Ascending aorta (tissue), 2 donors: ENCODE measurements around the gene RNF152. TPM values are rescaled to one million over a fixed set of nuclear protein-coding genes. Genes with fewer than 3 reads are reported as not detected.

Experiments
- DNase-seq, 2 donors: peaks; one replicate each; pipeline ENCODE4 v3.0.0-alpha.2; 2019; ENCODE audit warnings: low spot score in 2 of 2
- H3K27ac ChIP-seq, 2 donors: fragments of 200-600 bp; sonication (generic); one replicate each; pipeline ENCODE4 v1.5.1; 2016 to 2017; ENCODE audit warnings: mild to moderate bottlenecking in 1 of 2
- H3K27me3 ChIP-seq: fragments of 200-600 bp; sonication (generic); one replicate; pipeline ENCODE4 v1.5.1; 2017
- H3K36me3 ChIP-seq, 2 donors: fragments of 200-600 bp; sonication (generic); one replicate each; pipeline ENCODE4 v1.5.1; 2016
- H3K4me1 ChIP-seq, 2 donors: fragments of 200-600 bp; sonication (generic); one replicate each; pipeline ENCODE4 v1.5.1; 2016 to 2017; ENCODE audit warnings: mild to moderate bottlenecking in 1 of 2
- H3K4me3 ChIP-seq, 2 donors: fragments of 200-600 bp; sonication (generic); one replicate each; pipeline ENCODE4 v1.5.1; 2016 to 2017; ENCODE audit warnings: mild to moderate bottlenecking in 1 of 2
- H3K9me3 ChIP-seq, 2 donors: fragments of 200-600 bp; sonication (generic); one replicate each; pipeline ENCODE4 v1.5.1; 2016
- intact Hi-C: fragments of 100-400 bp; cut with DNase I; formaldehyde crosslinking; loops from one replicate; pipeline ENCODE4 v1.15.1; 2023
- total RNA-seq: library from RNA; depleted of rRNA; stranded (reverse); fragments of >200 nt; gene quantifications from one replicate; pipeline ENCODE4 v1.1.0, GENCODE V29; 2016
- TF ChIP-seq, protein P1 (sequence below), 3 experiments: fragments of 200-600 bp in 2 of 3; fragments of 450-650 bp in 1 of 3; sonication (generic) in 2 of 3; IDR thresholded peaks; one replicate each; pipeline ENCODE4 v1.5.1; 2016 to 2019; ENCODE audit warnings: antibody characterized with exemption in 3 of 3, mild to moderate bottlenecking in 1 of 3, moderate library complexity in 1 of 3

RNF152 gene
- total RNA-seq, 1 donor from 2014 or later, result 9.6 TPM

DNA sequence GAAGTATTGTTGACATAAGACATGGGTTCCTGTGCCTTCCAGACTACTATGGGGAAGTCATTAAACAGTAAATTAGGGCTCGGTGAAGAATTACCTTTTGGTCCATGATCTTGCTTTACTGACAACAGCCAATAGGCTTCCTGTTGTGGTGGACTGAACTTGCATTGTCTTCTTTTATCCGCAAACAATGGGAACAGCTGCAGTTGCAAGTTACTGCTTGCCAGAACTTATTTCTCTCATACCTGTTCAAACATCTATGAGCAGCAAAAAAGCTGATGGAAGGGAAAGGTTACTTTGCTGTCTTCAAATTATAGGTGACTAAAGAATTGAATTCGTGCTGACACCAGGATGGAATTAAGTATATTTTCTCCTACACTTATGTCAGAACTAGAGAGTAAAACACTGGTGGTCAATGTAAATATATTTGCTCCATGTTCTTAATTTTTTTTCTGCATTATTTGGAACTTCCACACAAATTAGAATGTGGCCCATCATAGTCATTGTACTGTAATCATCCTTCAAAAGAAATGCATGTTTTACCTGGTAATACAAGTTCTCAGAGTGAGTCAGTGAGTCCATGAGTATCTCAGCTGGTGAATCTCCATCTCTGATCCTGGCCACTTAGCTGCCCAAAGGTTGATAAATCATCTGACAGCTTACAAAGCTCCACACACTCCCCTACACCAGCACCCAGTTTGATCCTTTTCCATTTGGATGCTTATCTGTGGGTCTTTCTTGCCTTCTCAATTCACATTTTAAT, 37.3 kb upstream of the RNF152 start:
- Histone ChIP-seq H3K4me3 (no peak overlapping the region), H3K9me3 (no peaks in the 10 kb centered on the region), H3K36me3 (no peaks in the 10 kb centered on the region), H3K27me3 (no peaks in the 10 kb centered on the region), H3K27ac (no peak overlapping the region), H3K4me1 (no peaks in the 10 kb centered on the region)
- intact Hi-C loops, result no loop called here
- no peak for DNase-seq
- TF ChIP-seq, protein P1, sequence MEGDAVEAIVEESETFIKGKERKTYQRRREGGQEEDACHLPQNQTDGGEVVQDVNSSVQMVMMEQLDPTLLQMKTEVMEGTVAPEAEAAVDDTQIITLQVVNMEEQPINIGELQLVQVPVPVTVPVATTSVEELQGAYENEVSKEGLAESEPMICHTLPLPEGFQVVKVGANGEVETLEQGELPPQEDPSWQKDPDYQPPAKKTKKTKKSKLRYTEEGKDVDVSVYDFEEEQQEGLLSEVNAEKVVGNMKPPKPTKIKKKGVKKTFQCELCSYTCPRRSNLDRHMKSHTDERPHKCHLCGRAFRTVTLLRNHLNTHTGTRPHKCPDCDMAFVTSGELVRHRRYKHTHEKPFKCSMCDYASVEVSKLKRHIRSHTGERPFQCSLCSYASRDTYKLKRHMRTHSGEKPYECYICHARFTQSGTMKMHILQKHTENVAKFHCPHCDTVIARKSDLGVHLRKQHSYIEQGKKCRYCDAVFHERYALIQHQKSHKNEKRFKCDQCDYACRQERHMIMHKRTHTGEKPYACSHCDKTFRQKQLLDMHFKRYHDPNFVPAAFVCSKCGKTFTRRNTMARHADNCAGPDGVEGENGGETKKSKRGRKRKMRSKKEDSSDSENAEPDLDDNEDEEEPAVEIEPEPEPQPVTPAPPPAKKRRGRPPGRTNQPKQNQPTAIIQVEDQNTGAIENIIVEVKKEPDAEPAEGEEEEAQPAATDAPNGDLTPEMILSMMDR (IDR thresholded peaks at IDR 0.05), result no peak

DNA sequence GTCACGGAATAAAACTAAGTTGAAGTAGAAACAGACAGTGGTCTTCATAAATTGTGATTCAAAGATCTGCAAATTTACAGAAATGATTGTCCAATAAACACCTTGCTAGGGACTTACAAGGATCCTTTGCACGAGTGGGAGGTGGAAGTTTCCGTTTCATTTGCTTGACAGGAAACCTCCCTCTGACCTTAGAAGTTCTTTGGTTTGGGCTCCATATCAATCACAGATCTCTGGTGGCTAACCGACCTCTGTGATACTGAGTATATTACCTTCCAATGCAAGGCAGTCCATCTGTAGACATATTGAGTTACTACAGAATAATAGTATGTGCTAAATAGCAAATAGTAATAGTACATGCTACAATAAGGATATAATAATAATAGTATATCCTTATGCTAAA, 33.7 kb upstream of the RNF152 start:
- TF ChIP-seq, protein P1 (IDR thresholded peaks at IDR 0.05), result no peak
- Histone ChIP-seq H3K9me3 (no peaks in the 10 kb centered on the region), H3K36me3 (no peaks in the 10 kb centered on the region), H3K27ac (no peak overlapping the region), H3K27me3 (no peaks in the 10 kb centered on the region), H3K4me1 (no peaks in the 10 kb centered on the region), H3K4me3 (no peak overlapping the region)
- intact Hi-C loops, result no loop called here
- no peak for DNase-seq

DNA sequence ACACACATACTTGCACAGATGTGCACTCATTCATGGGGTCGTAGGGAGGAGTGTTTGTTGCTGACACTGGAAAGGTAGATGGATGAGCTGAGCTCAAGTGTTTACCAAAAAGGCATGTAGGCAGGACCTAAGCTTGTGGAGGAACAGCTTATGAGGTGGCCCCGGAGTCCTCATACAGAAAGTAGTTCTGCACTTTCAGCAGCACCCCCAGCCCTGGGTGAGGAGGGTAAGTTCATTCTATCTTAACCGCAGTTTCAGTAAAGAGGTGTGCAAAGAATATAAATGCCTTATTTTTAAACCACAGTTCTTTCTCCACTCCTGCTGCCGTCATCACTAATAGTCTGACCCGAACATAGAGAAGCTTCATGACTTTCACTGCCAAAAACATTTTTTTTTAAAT, 31.7 kb upstream of the RNF152 start:
- Histone ChIP-seq H3K9me3 (no peaks in the 10 kb centered on the region), H3K27me3 (no peaks in the 10 kb centered on the region), H3K27ac (no peak overlapping the region), H3K4me3 (no peak overlapping the region), H3K4me1 (no peaks in the 10 kb centered on the region), H3K36me3 (no peaks in the 10 kb centered on the region)
- no peak for DNase-seq
- intact Hi-C loops, result no loop called here
- TF ChIP-seq, protein P1 (IDR thresholded peaks at IDR 0.05), result no peak

DNA sequence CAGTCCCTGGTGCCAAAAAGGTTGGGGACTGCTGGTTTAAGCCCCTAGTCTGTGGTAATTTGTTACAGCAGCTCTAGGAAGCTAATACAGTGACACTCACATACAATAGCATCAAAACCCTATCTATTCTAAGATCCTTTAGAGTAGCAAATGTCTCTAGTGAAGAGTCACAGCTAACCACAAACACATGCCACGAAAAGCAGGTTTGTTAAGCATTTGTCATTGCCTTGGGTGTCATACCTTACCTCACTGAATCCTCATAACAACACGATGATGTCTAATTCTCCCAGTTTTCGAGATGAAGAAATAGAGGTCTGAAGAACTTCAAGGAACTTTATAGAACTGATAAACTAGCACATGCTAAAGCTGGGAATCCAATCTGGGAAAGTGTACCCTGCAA, 29.6 kb upstream of the RNF152 start:
- no peak for DNase-seq
- no peaks in the 10 kb centered on the region for H3K36me3 ChIP-seq
- no peaks in the 10 kb centered on the region for H3K9me3 ChIP-seq
- H3K27me3 ChIP-seq, result no peaks in the 10 kb centered on the region
- no peak overlapping the region for H3K27ac ChIP-seq
- no peak overlapping the region for H3K4me3 ChIP-seq
- intact Hi-C loops, result no loop called here
- H3K4me1 ChIP-seq, result no peaks in the 10 kb centered on the region
- TF ChIP-seq, protein P1 (IDR thresholded peaks at IDR 0.05), result no peak

DNA sequence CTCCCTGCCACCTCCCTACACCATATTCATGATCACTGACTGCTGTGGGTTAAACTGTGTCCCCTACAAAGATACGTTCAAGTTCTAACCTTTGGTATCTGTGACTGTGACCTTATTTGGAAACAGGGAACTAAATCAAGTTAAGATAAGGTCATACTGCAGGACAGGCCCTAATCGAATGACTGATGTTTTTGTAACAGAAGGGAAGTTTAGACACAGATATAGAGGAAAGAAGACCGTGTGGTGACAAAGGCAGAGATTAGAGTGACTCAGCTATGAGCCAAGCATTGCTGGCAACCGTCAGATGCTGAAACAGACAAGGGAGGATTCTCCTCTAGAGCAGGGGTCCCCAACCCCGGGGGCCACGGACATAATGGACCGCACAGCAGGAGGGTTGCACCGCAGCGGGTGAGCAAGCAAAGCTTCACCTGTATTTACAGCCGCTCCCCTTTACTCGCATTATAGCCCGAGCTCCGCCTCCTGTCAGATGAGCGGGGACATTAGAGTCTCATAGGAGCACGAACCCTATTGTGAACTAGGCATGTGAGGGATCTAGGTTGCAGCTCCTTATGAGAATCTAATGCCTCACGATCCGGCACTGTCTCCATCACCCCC, 28.9 kb upstream of the RNF152 start:
- DNase-seq, result no peak
- no peak overlapping the region for H3K27ac ChIP-seq
- H3K36me3 ChIP-seq, result no peaks in the 10 kb centered on the region
- intact Hi-C loops, result no loop called here
- H3K4me3 ChIP-seq, result no peak overlapping the region
- no peaks in the 10 kb centered on the region for H3K9me3 ChIP-seq
- H3K27me3 ChIP-seq, result no peaks in the 10 kb centered on the region
- TF ChIP-seq, protein P1 (IDR thresholded peaks at IDR 0.05), result no peak
- no peaks in the 10 kb centered on the region for H3K4me1 ChIP-seq
